ENCODE data around the gene STEAP3.

Gene STEAP3

DNA sequence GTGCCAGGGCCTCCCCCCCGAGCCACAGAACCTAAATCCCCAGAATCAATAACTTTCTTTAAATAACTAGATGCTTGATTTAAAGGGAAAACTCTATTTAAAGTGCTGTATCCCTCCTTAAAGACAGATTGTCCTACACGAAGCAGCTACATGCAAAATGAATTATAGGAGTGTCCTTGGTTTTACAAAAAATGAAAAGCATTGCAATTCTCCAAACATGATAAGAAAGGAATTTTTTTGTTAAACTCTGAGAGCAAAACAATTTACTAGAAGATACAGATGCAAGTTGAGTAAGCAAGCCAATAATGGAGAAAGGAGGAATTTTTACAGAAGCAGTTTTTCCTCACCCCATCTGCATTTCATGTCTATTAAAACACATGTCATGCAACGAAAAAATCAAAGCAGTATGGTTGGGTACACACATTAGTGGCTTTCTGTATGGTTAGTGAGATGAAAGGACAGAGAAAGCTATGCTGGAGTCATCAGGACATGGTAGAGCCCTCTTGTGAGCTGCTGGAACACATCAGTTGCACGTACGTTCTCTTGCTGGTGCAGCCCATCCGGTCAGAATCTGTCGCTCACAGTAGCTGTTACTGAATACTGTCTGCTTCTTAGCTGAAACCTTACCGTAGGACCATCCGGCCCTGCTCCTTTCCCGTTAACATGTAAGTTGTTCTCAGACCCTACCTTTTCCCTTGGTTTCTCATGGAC, 25.9 kb upstream of the STEAP3 start:
- no peak for DNase-seq (ENCODE audit: low spot score)

DNA sequence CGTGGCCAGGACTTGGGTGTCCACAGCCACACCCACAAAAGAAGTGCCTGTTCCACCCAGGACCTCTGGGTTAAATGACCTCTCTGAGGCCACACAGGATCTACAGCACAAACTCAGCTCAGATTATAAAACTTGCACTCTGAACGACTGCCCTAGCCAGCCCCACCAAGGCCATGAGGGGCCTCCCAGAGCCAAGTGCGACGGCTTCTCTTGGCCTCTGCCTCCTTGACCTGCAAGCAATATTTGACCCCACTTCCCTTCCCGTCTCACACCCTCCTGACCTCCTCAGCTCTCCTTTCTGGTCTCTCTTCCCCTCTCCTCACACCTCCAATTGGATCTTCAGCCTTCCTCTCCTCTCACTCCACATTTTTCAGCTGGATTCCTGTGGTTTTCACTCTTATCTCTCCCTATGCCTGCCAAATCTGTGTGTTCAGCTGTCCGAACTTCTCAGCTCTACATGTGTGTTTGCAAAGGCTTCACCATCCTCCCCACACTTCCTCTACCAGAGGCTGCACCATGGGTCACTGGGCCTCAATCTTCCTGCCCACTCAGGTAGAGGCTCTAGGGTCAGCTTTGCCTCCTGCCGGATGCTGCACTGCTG, 25.3 kb upstream of the STEAP3 start:
- DNase-seq (ENCODE audit: low spot score) = no peak

DNA sequence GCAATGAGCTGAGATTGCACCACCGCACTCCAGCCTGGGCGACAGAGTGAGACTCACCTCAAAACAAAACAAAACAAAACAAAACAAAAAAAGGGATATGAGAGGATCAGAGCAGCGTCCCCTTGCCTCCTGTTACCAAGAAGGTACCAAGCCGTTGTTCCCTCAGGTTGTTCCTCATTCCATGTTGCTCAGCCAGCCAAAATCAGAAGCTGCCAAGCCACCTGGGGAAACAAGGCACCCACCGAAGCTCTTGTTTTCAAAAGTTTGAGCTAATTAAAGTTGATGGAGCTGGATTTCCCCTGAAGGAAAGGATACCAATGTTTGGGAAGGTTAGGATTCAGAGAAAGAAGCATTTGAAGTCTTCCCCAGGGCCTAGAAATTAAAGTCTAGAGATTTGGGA, 21.8 kb upstream of the STEAP3 start:
- no peak for DNase-seq (ENCODE audit: low spot score)

DNA sequence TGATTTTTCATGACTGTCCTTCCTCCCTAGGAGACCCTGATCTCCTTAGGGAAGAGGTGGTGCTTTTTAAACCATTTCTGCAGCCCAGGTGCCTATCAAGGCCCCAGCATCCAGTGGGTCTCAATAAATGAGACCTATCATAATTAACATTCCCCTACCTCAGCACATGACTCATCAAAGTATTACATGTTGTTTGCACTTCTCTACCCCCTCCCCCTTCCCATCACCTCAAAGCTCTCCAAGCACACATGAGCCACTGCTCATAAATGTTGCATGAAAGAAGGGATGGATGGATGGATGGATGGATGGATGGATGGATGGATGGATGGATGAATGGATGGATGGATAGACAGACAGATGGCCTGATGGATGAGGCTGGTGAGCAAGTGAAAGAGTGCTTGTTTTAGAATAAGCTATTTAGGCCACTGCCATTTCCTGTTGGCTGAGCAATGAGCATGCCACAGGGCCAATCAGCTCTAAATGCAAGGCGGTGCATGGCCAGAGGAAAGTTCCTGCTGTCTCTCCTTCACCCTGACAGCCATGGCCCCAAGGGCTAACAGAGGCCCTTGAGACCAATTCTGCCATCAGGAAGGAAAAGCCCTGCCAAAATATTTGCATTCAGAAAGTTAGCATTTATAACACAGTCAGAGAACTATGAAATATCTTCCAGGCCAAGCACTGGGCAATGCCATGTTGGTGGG, 20.9 kb upstream of the STEAP3 start:
- no peak for DNase-seq (ENCODE audit: low spot score)

DNA sequence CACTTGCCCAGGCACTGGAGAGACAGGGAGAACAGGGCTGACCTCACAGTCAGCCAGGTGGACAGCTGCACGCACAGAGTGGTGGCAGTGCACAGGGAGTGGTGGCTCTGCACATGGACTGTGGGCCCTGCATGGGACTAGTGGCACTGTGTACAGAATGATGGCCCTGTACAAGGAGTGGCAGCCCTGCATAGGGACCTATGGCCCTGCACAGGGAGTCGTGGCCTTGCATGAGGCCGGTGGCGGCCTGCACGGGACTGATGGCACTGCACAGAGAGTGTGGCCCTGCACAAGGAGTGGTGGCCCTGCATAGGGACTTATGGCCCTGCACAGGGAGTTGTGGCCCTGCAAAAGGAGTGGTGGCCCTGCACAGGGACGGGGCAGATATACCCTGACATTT, 19.1 kb upstream of the STEAP3 start:
- DNase-seq (ENCODE audit: low spot score) = no peak

DNA sequence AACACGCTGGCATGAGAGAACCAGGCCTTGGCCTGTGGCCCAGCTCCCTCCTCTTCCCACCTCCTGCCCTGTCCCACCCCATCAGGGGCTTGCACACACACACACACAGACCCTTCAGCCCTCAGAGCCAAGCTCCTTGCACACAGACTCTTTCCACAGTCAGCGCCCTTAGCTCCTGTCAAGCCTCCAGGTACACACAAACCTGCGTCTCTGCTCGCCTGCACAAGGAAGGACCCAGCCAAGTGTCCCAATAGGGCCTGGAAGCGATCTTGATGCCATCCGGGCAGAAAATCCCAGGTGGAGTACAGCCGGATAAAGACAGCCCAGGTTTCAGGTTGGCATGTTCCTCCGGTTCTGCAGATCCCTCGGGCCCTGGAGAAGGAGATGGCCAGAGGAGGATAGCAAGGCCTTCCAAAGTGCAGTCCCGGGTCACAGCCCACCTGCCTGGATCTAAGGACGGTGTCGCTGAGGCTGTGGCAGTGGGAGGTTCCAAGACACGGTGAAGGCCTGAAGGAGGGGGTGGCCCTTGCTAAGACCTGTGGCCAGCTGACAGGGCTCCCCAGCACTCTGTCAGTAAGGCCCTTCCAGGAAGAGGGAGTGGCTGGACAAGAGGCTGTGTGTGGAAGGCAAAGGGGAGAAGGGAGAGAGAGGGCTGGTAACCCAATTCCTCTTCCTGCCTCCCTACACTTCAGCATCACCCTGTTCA, 18.5 kb upstream of the STEAP3 start:
- DNase-seq (ENCODE audit: low spot score) = no peak

DNA sequence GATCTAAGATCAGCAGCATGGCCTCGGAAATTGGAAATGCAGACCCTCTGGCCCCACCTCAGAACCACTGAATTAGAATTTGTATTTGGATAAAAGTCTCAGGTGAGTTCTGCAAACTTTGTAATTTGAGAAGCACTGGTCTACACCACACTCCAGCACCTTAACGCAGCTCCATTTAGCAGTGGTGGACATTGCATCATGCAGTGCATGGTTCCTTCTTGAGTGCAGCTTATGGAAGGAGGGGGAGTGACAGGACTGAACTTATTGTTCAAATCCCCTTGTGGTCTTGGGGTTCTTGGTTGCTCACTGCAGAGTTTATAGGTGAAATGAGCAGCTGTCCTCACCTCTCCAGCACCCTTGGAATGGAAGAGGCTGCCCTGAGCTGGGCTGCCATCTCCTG, 17.4 kb upstream of the STEAP3 start:
- DNase-seq (ENCODE audit: low spot score) = no peak

DNA sequence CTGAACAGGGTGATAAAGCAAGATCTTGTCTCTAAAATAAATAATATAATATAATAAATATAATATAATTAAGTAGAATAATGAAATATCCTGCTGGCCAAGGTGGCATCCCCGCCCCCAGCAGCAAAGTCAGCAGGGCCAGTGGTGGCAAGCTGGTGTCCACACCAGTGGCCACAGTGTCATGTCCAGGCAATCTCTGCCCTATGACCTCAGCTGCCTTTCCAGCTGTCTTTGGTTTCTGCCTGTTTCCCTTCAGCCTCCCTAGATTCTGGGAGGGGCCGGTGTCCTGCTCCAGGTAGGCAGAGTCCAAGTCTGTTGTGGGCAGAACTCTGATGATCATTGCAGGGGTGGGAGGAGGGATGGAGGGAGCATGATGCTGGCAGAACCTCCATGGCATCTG, 16.2 kb upstream of the STEAP3 start:
- no peak for DNase-seq (ENCODE audit: low spot score)

DNA sequence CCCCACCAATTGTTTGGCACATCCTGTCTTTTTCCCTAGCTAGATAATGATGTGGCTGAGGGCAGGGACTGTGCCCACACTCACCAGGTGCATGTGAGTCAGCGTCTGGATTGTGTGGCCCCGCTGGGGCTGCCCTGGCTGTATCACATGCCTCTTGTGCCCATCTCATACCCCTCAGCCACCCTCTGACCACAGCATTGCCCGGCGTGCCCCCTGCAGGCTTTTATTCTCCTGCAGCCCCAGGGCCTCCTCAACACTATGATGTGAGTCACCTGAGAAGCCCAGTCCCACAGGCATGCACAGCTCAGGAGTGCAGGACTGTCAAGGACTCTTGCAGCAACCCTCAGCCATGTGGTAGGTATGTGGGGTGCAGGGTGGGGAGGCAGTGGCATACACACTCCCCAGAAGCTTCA, 14.8 kb upstream of the STEAP3 start:
- no peak for DNase-seq (ENCODE audit: low spot score)

DNA sequence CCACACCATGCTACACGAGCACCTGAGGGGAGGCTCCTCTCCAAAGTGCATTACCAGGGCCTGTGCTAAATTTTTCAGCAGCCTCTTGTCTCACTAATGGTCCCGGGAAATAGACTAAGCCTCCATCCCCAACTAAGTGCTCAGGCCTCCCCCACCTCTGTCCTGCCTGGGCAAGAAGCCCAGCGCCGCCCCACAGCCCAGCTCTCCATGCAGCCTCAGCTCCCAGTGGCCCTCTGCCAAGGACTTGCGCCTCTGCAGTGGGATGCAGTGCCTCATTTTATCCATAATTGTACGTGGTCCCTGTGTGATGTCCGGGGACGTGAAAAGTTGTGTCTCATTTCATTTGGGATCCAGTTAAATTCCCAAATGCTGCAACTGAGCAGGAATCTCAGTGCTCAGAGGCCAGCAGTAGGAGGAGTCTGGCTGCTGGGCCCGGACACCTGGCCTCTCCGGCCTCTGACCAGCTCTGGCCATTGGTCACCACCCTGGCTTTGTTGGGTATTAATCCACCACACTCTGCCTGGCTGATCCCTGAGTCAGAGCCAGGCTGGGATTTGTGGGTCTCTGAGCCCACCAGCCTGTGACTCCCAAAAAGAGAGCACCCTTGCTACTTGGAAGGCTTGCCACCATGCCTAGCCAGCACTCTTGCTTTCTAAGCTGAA, 11.4 kb upstream of the STEAP3 start:
- no peak for DNase-seq (ENCODE audit: low spot score)

DNA sequence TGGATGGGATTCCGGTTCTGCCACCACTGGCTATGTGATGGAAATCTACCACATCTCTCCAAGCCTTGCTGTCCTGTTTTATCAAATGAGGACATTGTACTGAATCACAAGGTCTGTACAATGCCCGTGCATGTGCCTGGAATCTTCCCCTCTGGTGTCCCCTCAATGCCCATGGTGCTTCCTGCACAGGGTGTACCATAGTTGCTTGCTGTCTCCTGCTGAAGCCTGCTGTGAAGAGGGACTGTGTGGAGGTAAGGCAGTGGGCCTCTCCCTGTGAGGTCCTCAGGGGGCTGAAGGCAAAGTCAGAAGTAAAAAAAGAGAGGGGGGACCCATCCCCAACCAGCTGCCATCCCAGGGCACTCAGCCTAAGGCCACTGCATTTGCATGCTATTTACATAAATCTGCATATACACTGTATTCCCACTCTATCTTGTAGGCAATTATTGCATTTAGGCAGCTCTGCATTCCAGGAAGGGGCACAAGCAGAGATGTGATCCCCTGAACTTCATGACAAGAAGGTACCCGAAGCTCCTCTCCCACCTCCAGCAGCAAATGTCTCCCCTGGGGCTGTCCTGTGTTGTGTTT, 9.1 kb upstream of the STEAP3 start:
- no peak for DNase-seq (ENCODE audit: low spot score)

DNA sequence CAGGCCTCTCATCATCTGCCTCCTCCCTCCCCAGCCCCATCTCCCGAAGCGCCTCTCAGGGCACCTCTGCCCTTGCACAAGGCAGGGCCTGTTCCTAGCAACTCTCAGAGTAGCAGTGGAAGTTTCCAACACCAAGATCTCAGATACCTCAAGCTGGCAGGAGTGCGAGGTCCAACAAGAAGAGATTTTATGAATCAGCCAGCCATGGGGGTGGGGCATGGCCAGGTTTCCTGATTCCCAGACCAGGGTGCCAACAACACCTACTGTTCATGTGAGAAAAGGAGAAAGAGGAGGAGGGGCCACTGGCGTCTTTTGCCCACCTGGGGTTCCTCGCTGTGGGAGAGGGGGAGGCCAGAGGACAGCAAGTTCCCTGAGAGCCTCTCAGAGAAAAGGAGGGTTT, 6.6 kb upstream of the STEAP3 start:
- no peak for DNase-seq (ENCODE audit: low spot score)

DNA sequence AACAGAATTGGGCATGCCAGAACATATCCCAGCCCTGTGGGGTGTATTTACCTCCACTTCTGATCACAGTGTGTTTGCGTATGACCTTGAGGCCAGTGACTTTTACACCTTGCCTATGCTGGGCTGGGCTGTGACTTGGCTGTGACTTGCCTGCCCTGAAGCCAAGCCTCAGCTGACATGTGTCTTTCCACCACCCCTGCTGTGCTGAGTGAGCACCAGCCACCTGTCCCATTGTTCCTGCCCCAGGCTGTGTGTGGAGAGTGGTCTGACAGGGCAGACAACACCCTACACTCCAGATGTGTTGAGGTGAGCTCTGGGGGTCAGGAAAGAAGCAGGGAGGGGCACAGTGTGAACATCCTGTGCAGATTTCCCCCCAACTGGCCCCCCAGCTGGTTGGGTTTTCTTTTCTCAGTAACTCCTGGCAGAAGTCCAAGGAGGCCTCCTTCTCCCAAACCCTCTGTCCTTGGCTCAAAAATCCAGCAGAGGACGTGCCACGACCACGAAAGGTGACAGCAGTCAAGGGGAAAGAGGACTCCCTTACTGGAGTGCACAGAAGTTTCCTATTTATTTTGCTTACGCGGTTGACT, 5.1 kb upstream of the STEAP3 start:
- no peak for DNase-seq (ENCODE audit: low spot score)

DNA sequence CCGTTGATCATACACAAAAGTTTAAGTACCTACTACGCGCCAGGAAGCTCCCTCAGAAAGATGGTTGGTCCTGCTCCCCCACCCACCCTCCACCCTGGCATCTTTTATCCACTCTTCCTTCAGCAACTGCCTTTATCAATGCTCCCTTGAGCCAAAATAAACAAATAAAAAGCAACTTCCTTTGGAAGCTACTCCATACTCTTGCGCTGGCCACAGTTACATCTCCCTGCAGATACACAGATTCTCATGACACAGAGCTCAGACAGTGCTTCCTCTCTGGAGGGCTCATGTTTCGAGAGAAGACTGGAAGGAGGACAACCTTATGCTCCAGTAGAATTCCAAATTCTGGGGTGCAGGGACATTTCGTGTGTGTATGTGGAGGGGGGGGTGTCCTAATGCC, 3.8 kb upstream of the STEAP3 start:
- DNase-seq (ENCODE audit: low spot score) = no peak

DNA sequence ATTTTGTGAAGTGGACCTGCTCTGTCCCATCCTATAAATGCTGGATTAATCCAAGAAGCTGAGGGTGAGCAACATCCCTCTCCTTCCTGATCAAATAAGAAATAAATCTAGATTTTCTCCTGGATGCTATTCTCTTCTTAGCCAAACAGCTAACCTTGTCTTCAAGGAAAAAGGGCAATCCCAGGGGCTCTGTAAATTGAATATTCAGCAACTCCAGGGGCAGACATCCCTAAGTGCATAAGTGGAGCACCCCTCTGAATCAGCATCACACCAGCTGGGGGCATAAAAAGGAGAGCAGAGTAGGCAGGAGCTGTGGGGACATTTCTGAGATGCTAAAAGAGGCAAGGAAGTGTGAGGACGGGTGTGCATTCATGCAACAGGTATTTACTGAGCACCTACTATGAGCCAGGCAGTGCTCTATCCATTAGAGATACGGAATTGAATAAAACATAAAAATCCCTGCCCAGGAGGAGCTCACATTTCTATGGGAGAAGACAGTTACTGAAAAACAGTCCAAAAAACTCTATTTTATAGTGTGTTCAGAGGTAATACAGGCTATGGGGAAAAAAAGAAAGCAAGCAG, 2.8 kb upstream of the STEAP3 start:
- DNase-seq (ENCODE audit: low spot score) = no peak

DNA sequence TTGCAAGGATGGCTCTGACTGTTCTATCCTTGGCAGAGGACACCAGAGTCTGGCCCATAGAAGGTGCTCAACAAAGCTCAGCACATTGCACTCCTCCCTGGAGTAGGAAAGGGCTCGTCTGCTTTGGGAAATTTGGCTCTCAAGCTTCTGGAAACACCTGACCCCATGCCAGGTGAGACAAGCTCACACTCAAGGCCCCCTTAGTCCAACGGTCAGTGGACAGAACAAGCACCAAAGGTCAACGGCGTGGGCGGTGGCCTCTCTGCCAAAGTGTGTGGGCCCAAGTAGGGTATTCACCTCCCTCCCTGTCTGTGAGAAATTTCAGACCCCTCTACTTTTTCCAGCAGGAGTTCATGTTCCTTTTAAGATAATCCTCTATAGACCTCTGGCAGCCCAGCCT, 2.0 kb upstream of the STEAP3 start:
- no peak for DNase-seq (ENCODE audit: low spot score)

DNA sequence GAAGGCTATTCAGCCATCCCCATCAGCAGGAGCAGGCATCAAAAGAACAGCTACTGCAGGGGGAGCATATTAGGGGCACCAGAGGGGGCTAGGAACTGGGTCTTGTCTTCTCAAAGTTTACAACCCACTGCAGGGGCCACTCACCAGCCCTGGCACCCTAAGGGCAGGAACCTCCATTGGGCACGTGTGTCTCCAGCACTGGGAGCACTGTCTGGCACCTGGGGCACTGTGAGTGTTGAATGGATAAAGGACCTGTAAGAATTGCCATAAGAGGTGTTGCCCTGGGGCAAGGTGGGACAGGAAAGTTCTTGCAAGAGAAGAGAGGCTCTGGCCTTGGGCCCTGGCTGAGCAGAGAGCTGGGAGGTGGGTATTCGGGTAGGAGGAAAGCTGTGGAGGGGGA, 1.4 kb upstream of the STEAP3 start:
- DNase-seq (ENCODE audit: low spot score) = no peak

DNA sequence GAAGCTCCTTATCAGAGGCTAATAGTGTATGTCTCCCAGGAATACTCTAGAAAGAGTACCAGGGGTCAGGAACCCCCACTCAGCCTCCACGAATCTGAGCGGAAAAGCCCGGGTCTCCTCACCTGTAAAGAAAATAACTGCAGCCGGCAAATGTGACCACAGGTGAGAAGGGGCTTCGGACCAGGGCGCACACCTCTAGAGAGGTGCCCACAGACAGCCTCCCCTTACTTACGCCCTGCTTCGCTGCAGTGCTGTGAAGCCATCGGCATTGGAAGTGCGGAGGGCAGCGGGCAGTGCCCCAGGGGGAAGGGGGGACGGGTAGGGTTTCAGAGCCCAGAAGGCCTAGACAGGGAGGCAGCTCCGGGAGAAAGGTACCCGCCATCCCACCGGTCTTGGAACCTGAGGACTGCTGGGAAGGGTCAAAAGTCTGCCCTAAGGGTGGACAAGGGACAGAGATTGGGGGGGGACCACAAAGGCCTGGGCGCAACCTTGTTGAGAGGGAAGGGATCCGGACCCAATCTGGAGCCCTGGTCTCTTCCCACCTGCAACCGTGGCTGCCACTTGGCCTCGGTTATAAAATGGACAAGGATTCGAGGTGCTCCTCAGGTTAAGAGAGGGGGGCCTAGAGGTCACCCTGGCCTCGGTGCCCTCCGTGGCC, 642 bp upstream of the STEAP3 start:
- no peak for DNase-seq (ENCODE audit: low spot score)

DNA sequence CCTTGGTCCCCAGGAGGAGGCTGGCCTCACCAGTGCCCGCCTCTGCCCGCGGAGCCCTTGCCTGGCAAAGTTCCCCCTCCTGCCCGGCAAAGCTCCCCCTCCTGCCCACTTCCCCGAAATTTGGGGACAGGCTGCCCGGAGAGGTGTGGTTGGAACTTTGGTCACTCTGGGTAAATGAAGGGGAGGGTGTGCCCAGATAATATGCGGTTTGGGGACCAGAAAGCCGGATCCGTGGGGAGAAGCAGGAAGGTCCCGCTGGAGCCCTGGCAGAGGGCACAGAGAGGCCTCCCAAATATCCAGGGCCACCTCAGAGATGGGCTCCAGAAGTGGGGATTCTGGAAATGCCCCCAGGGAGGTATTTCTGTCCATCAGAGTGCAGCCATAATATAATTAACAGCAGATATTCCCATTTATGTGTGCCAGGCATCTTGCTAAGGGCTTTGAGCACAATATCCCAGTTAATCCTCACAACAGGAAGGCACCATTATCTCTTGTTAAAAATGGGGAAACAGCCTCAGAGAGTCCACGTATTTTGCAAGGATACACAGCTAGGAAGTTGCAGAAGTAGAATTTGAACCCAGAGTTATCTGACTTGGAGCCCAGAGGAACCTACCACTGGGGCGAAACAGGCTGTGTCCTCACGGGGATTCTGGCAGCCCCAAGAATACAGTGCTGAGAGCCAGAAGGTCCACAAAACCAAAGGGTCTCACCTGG, 914 bp downstream of the STEAP3 start:
- DNase-seq (ENCODE audit: low spot score) = no peak
